Caco-2 (cell line): ENCODE data around the gene OLFML2A. TPM values are rescaled to one million over a fixed set of nuclear protein-coding genes. Genes with fewer than 3 reads are reported as not detected.

Experiments
- BruUV-seq: library from RNA; stranded (reverse); fragments of 400-500 nt; replicated peaks from 2 replicates; lab custom pipeline; 2021; lab: Mats Ljungman, UMichigan
- CTCF ChIA-PET: fragments of 300-600 bp; sonication (Branson Sonifier 250); formaldehyde crosslinking; loops from one replicate; lab custom pipeline; 2022; ENCODE audit warnings: antibody characterized with exemption; lab: Charles Lee
- POLR2A ChIA-PET: fragments of 300-600 bp; sonication (Branson Sonifier 250); formaldehyde crosslinking; loops from one replicate; lab custom pipeline; 2022; ENCODE audit warnings: antibody characterized with exemption; lab: Charles Lee
- DNase-seq, 2 experiments: peaks; one replicate each; pipeline versions ENCODE4 v3.0.0 to v3.0.0-alpha.2; 2020 to 2022
- H3K27me3 ChIP-seq: replicated peaks from 2 replicates; pipeline ENCODE4 v1.6.0; 2011; ENCODE audit warnings: low read length; ENCODE audit not compliant: control insufficient read depth, insufficient read depth
- H3K36me3 ChIP-seq: 2 replicates; pipeline ENCODE4 v1.5.1; 2011; ENCODE audit warnings: low read length; ENCODE audit not compliant: control insufficient read depth, insufficient read depth
- H3K4me1 ChIP-seq: fragments of 250-450 bp; sonication (Bioruptor Pico); 2 replicates; pipeline ENCODE4 v1.5.1; 2020; ENCODE audit warnings: mild to moderate bottlenecking
- H3K4me3 ChIP-seq: 2 replicates; pipeline ENCODE4 v1.5.1; 2011; ENCODE audit warnings: low read depth, mild to moderate bottlenecking, control low read depth, low read length
- H3K9me3 ChIP-seq: fragments of 250-450 bp; sonication (Bioruptor Pico); 2 replicates; pipeline ENCODE4 v1.5.1; 2020; ENCODE audit warnings: mild to moderate bottlenecking, moderate library complexity
- H3K27ac Mint-ChIP-seq: one replicate; pipeline ENCODE4 v1.8.0; 2022; ENCODE audit warnings: mixed read lengths; ENCODE audit not compliant: unreplicated experiment
- H3K27me3 Mint-ChIP-seq: one replicate; pipeline ENCODE4 v1.8.0; 2022; ENCODE audit warnings: mixed read lengths; ENCODE audit not compliant: insufficient read depth, unreplicated experiment
- H3K36me3 Mint-ChIP-seq: one replicate; pipeline ENCODE4 v1.8.0; 2022; ENCODE audit warnings: mild to moderate bottlenecking, mixed read lengths; ENCODE audit not compliant: insufficient read depth, unreplicated experiment
- H3K4me1 Mint-ChIP-seq: one replicate; pipeline ENCODE4 v1.8.0; 2022; ENCODE audit warnings: low read depth, mixed read lengths; ENCODE audit not compliant: unreplicated experiment
- H3K4me3 Mint-ChIP-seq: one replicate; pipeline ENCODE4 v1.8.0; 2022; ENCODE audit warnings: mild to moderate bottlenecking, moderate library complexity, mixed read lengths; ENCODE audit not compliant: unreplicated experiment
- H3K9me3 Mint-ChIP-seq: one replicate; pipeline ENCODE4 v1.8.0; 2022; ENCODE audit warnings: mixed read lengths; ENCODE audit not compliant: unreplicated experiment
- intact Hi-C: fragments of 100-400 bp; cut with micrococcal nuclease; formaldehyde crosslinking; loops from one replicate; pipeline ENCODE4 v1.10.0; 2022; ENCODE audit not compliant: unreplicated experiment
- total RNA-seq: library from RNA; stranded (reverse); gene quantifications from 2 replicates; pipeline ENCODE4 v1.2.3, GENCODE V29; 2022
- TF ChIP-seq, protein P1 (sequence below), 2 experiments: fragments of 200-600 bp in 1 of 2; IDR thresholded peaks; 1 replicate in 1 of 2; 2 replicates in 1 of 2; pipeline versions ENCODE4 v1.5.1 to v1.8.0; 2011 to 2022; ENCODE audit warnings: antibody characterized with exemption in 1 of 2, control low read depth in 1 of 2, inconsistent platforms in 1 of 2, low read depth in 1 of 2, low read length in 1 of 2, mild to moderate bottlenecking in 1 of 2, moderate library complexity in 1 of 2; ENCODE audit not compliant: insufficient read depth in 1 of 2, severe bottlenecking in 1 of 2, unreplicated experiment in 1 of 2

OLFML2A gene
- total RNA-seq, 1 experiment from 2014 or later: 1.1 TPM

- Mint-ChIP-seq H3K27ac (no peak overlapping the region), H3K4me1 (peaks cover 34% of the 10 kb centered on the region), H3K9me3 (no peaks in the 10 kb centered on the region), H3K27me3 (no peaks in the 10 kb centered on the region), H3K4me3 (no peak overlapping the region), H3K36me3 (no peaks in the 10 kb centered on the region)
- TF ChIP-seq, protein P1, sequence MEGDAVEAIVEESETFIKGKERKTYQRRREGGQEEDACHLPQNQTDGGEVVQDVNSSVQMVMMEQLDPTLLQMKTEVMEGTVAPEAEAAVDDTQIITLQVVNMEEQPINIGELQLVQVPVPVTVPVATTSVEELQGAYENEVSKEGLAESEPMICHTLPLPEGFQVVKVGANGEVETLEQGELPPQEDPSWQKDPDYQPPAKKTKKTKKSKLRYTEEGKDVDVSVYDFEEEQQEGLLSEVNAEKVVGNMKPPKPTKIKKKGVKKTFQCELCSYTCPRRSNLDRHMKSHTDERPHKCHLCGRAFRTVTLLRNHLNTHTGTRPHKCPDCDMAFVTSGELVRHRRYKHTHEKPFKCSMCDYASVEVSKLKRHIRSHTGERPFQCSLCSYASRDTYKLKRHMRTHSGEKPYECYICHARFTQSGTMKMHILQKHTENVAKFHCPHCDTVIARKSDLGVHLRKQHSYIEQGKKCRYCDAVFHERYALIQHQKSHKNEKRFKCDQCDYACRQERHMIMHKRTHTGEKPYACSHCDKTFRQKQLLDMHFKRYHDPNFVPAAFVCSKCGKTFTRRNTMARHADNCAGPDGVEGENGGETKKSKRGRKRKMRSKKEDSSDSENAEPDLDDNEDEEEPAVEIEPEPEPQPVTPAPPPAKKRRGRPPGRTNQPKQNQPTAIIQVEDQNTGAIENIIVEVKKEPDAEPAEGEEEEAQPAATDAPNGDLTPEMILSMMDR (IDR thresholded peaks at IDR 0.05; ENCODE audit: insufficient read depth in 1 of 2, low read depth in 1 of 2, low read length in 1 of 2, severe bottlenecking in 1 of 2, unreplicated experiment in 1 of 2): no peak
- intact Hi-C loops: no loop called here
- no TSS peak for BruUV-seq
- H3K27me3 ChIP-seq: no peaks in the 10 kb centered on the region
- H3K36me3 ChIP-seq: no peaks in the 10 kb centered on the region
- POLR2A ChIA-PET: no interaction called here
- CTCF ChIA-PET: no interaction called here
- H3K9me3 ChIP-seq: no peaks in the 10 kb centered on the region
- peaks cover 17% of the 10 kb centered on the region; the same call in 1 of the 2 replicates for H3K4me1 ChIP-seq
- no peak overlapping the region for H3K4me3 ChIP-seq
- no peak for DNase-seq
These were observed 19.3 kb upstream of the OLFML2A start for GRCh38 chr9:124757616-124758015.

GRCh38 chr9:124758061-124758460 is 18.9 kb upstream of the OLFML2A start:
- no peak overlapping the region for H3K4me3 Mint-ChIP-seq
- peaks cover 14% of the 10 kb centered on the region; the same call in 1 of the 2 replicates for H3K4me1 ChIP-seq

DNA sequence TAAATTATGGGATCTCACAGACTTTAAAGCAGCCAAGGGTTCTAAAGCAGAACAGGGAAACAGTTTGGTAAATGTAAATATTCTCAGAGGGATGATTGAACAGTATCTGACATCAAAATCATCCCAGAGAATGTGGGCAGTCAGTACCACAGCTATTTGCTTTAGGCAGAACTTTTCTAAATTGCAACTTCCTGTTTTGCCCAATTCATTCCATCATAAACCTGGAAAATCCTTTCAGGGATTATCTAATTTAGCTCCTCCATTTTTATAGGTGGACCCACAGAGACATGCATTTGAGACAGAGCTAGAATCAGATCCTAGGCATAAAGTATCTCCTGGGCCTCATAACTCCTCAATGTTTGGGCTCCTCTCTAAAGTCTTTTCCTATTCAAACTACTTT is 18.2 kb upstream of the OLFML2A start:
- Mint-ChIP-seq H3K4me1 (peaks cover 30% of the 10 kb centered on the region), H3K9me3 (no peaks in the 10 kb centered on the region), H3K27ac (no peak overlapping the region), H3K27me3 (no peaks in the 10 kb centered on the region), H3K36me3 (no peaks in the 10 kb centered on the region), H3K4me3 (no peak overlapping the region)
- Histone ChIP-seq H3K4me3 (no peak overlapping the region), H3K4me1 (peaks cover 14% of the 10 kb centered on the region; the same call in 1 of the 2 replicates), H3K27me3 (no peaks in the 10 kb centered on the region), H3K9me3 (no peaks in the 10 kb centered on the region), H3K36me3 (no peaks in the 10 kb centered on the region)
- TF ChIP-seq, protein P1 (IDR thresholded peaks at IDR 0.05; ENCODE audit: insufficient read depth in 1 of 2, low read depth in 1 of 2, low read length in 1 of 2, severe bottlenecking in 1 of 2, unreplicated experiment in 1 of 2): no peak
- POLR2A ChIA-PET: no interaction called here
- DNase-seq: no peak
- intact Hi-C loops: no loop called here
- BruUV-seq: no TSS peak
- CTCF ChIA-PET: no interaction called here

More at GRCh38 chr9:124758061-124758460, 18.9 kb upstream of the OLFML2A start:
- no peaks in the 10 kb centered on the region for H3K9me3 Mint-ChIP-seq
- Histone ChIP-seq H3K4me3 (no peak overlapping the region), H3K36me3 (no peaks in the 10 kb centered on the region), H3K27me3 (no peaks in the 10 kb centered on the region), H3K9me3 (no peaks in the 10 kb centered on the region)
- ChIA-PET POLR2A (no interaction called here), CTCF (no interaction called here)
- peaks cover 30% of the 10 kb centered on the region for H3K4me1 Mint-ChIP-seq
- BruUV-seq: no TSS peak
- H3K27ac Mint-ChIP-seq: no peak overlapping the region
- TF ChIP-seq, protein P1 (IDR thresholded peaks at IDR 0.05; ENCODE audit: insufficient read depth in 1 of 2, low read depth in 1 of 2, low read length in 1 of 2, severe bottlenecking in 1 of 2, unreplicated experiment in 1 of 2): no peak
- no peaks in the 10 kb centered on the region for H3K27me3 Mint-ChIP-seq
- DNase-seq: no peak
- intact Hi-C loops: no loop called here
- no peaks in the 10 kb centered on the region for H3K36me3 Mint-ChIP-seq
